ENCODE results near the gene FLRT2. TPM values are rescaled to one million over a fixed set of nuclear protein-coding genes. Genes with fewer than 3 reads are reported as not detected.

Gene FLRT2
- total RNA-seq, 1 experiment from 2014 or later = 23.5 TPM

DNA sequence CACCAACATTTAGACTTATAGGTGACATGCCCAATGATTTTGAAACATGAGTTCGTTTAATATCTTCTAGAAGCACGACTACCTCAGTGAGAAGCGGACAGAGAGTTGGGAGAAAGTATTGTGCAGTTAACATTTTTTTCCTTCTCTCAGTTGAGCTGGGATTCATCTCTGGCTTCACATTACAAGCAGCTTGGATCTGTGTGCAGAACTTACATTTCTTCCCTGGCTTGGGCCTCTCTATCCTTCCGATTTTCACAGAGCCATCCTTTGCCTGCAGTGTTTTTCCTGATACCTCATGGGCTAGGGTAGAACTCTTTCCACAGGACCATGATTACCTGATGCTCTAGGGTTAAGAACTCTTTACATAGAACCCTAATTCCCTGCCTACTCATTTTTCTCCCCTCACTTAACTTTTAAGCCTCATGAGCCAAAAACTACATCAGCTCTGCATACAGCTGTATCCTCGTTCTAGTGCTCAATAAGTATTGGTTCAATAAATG is 86.5 kb downstream of the FLRT2 start:
- no peak overlapping the region for H3K27ac ChIP-seq
- peaks cover 15% of the 10 kb centered on the region; the same call in 1 of the 2 replicates for H3K36me3 ChIP-seq
- no peaks in the 10 kb centered on the region for H3K9me3 ChIP-seq (replicated peaks)
- H3K27me3 ChIP-seq = no peaks in the 10 kb centered on the region
- peaks cover 4% of the 10 kb centered on the region; the same call in 1 of the 2 replicates for H3K4me1 ChIP-seq
- DNase-seq = no peak
- H3K4me3 ChIP-seq = no peak overlapping the region

DNA sequence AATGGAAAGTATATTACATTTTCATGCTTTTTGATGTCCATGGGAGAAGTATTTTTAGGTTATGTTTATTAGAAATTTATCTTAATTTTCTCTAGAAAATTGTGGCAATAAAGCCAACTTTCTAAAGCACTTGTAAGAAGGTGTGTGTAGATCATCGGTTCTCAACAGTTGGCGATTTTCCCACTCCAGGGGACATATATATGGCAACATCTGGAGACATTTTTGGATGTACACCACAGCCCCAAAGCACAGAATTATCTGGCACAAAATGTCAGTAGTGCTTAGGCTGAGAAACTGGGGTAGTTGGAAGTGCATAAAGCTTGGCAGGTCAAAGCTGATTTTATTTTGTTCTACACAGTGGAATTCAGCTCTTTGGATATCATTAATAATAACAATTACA is 86.9 kb downstream of the FLRT2 start:
- Histone ChIP-seq H3K27me3 (no peaks in the 10 kb centered on the region), H3K36me3 (peaks cover 18% of the 10 kb centered on the region), H3K4me3 (no peak overlapping the region), H3K4me1 (peaks cover 4% of the 10 kb centered on the region; the same call in 1 of the 2 replicates), H3K27ac (no peak overlapping the region), H3K9me3 (replicated peaks) (no peaks in the 10 kb centered on the region)
- no peak for DNase-seq

DNA sequence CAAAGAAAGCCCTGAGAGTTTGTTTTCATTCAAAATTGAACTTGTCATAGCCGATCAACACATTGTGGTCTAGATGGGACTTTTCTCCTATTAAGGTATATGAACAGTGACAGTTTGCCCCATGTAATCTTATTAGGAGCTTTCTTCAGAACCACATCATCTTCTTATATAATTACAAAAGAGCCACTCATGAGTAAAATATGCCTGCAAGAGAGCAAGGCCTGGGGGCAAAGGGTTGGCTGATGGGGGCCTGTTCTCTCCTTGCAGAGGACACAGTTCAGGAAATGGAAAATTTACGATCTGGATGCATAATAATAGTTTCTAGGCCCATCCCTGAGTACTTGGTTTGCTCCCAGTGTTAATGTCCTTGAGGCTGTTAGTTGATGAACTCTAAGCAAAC is 87.8 kb downstream of the FLRT2 start:
- no peak overlapping the region for H3K27ac ChIP-seq
- H3K36me3 ChIP-seq = peaks cover 26% of the 10 kb centered on the region

DNA sequence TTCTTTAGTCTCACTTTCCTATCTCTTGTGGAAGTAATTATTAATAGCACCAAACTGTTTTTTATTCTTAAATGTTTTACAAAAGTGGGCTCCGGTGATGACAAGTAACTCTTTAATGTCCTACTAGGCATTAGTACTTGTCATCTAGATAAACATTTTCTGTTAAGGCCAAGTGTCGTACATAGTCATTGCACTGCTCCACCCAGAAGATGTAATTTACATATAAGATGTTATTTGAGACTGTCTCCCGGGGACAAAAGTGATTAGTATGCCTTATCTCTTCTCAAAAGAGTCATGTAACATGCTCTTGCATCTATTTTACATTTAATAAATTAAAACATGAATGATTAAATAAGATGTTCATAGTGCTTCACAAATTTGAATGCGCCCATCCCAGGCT is 88.4 kb downstream of the FLRT2 start:
- Histone ChIP-seq H3K27me3 (no peaks in the 10 kb centered on the region), H3K36me3 (peaks cover 29% of the 10 kb centered on the region), H3K4me1 (peaks cover 4% of the 10 kb centered on the region; the same call in 1 of the 2 replicates), H3K27ac (no peak overlapping the region), H3K4me3 (no peak overlapping the region), H3K9me3 (replicated peaks) (no peaks in the 10 kb centered on the region)
- DNase-seq = no peak

More for the DNA sequence above, 87.8 kb downstream of the FLRT2 start:
- Histone ChIP-seq H3K4me1 (peaks cover 4% of the 10 kb centered on the region; the same call in 1 of the 2 replicates), H3K27me3 (no peaks in the 10 kb centered on the region), H3K4me3 (no peak overlapping the region), H3K9me3 (replicated peaks) (no peaks in the 10 kb centered on the region)
- no peak for DNase-seq

DNA sequence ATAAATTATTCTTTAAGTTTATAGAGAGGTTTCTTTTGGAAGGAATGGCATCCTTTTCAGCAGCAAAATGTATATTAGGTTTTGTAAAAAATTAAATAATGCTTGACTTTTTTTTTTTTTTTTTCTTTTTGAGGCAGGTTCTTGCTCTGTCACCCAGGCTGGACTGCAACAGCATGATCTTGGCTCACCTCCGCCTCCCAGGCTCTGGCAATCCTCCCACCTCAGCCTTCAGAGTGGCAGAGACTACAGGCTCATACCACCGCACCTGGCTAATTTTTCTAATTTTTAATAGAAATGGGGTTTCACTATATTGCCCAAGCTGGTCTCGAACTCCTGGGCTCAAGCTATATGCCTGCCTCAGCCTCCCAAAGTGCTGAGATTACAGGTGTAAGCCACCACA is 89.0 kb downstream of the FLRT2 start:
- Histone ChIP-seq H3K4me1 (peaks cover 4% of the 10 kb centered on the region; the same call in 1 of the 2 replicates), H3K36me3 (peaks cover 32% of the 10 kb centered on the region), H3K9me3 (replicated peaks) (no peaks in the 10 kb centered on the region), H3K27ac (no peak overlapping the region), H3K4me3 (no peak overlapping the region), H3K27me3 (no peaks in the 10 kb centered on the region)
- DNase-seq = no peak

DNA sequence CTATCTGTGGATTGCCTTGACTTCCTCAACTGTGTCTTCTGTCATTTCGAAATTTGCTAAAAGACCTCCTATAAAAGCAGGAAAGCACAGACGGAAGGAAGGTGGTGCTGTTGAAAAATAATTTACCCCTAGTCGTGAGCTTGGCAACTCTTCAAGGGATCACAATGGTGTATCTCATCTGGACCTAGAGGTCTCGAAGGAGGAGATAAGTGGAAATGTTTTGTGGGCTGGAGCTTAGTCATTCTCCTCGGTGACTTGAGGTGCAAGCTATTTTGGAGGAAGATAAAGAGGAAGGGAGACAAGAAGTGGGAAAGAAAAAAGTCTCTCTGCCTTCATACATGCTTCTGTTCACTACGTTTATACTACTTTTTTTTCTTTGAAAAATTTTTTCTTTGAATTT is 89.9 kb downstream of the FLRT2 start:
- Histone ChIP-seq H3K4me3 (no peak overlapping the region), H3K4me1 (peaks cover 4% of the 10 kb centered on the region; the same call in 1 of the 2 replicates), H3K36me3 (peaks cover 32% of the 10 kb centered on the region), H3K27me3 (no peaks in the 10 kb centered on the region), H3K9me3 (replicated peaks) (no peaks in the 10 kb centered on the region), H3K27ac (no peak overlapping the region)
- DNase-seq = no peak

DNA sequence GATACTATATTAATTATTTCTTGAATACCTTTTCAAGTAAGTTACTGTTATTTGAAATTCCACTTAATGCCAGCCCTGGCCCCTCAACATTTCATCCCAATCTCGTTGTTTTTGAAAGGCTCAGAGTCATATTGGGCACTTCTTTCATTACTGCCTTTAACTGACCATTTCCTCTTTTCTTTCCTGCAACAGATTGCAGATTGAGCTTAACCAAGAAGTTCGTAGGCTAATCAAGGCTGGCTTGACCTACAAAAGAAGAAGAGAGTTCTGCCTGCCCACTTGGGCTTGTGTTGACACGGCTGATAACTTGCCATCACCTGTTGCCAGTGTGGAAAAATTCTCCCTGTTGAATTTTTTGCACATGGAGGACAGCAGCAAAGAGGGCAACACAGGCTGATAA is 91.0 kb downstream of the FLRT2 start:
- no peak for DNase-seq
- no peaks in the 10 kb centered on the region for H3K9me3 ChIP-seq (replicated peaks)
- H3K27ac ChIP-seq = no peak overlapping the region
- H3K4me1 ChIP-seq = no peaks in the 10 kb centered on the region
- H3K4me3 ChIP-seq = no peak overlapping the region
- H3K27me3 ChIP-seq = no peaks in the 10 kb centered on the region
- peaks cover 32% of the 10 kb centered on the region for H3K36me3 ChIP-seq

DNA sequence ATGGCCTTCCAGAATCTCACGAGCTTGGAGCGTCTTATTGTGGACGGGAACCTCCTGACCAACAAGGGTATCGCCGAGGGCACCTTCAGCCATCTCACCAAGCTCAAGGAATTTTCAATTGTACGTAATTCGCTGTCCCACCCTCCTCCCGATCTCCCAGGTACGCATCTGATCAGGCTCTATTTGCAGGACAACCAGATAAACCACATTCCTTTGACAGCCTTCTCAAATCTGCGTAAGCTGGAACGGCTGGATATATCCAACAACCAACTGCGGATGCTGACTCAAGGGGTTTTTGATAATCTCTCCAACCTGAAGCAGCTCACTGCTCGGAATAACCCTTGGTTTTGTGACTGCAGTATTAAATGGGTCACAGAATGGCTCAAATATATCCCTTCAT is 92.2 kb downstream of the FLRT2 start:
- H3K4me1 ChIP-seq = no peaks in the 10 kb centered on the region
- H3K27me3 ChIP-seq = no peaks in the 10 kb centered on the region
- H3K9me3 ChIP-seq (replicated peaks) = no peaks in the 10 kb centered on the region

DNA sequence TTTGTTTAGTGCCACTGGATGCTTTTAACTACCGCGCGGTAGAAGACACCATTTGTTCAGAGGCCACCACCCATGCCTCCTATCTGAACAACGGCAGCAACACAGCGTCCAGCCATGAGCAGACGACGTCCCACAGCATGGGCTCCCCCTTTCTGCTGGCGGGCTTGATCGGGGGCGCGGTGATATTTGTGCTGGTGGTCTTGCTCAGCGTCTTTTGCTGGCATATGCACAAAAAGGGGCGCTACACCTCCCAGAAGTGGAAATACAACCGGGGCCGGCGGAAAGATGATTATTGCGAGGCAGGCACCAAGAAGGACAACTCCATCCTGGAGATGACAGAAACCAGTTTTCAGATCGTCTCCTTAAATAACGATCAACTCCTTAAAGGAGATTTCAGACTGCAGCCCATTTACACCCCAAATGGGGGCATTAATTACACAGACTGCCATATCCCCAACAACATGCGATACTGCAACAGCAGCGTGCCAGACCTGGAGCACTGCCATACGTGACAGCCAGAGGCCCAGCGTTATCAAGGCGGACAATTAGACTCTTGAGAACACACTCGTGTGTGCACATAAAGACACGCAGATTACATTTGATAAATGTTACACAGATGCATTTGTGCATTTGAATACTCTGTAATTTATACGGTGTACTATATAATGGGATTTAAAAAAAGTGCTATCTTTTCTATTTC is 93.2 kb downstream of the FLRT2 start:
- Histone ChIP-seq H3K27ac (no peak overlapping the region), H3K9me3 (replicated peaks) (no peaks in the 10 kb centered on the region), H3K4me1 (no peaks in the 10 kb centered on the region), H3K4me3 (no peak overlapping the region), H3K36me3 (peaks cover 27% of the 10 kb centered on the region), H3K27me3 (no peaks in the 10 kb centered on the region)
- no peak for DNase-seq

More for the DNA sequence above, 92.2 kb downstream of the FLRT2 start:
- Histone ChIP-seq H3K27ac (no peak overlapping the region), H3K36me3 (peaks cover 29% of the 10 kb centered on the region), H3K4me3 (no peak overlapping the region)
- no peak for DNase-seq

DNA sequence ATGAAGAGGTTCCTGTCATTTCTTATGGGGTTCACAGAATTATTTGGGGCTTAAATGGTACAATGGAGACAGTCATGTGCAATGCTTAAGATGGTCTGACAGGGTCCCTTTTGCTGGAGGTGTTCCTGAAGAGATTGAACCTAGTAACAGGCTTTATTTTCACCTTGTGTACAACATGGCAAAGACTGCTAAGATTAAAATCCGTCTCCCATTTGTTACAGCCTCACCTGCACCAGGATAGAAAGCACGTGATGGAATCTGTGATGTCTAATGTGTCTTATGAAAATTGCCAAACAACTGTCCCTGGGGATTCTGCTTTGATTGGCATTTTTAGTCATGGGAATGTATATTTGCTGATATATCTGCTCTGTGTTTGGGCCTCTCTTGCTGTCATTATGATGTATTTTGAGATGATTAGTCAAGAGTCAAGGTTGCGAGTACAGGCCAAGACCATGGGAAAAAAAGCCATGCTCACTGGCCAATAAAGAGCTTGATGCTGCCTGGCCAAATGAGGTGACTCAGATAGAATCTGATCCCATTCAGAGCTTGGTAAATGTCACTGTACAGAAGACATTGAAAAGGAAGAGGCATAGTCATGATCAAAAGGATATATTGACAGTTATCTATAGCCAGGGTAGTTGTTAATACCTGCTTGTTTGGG is 96.1 kb downstream of the FLRT2 start:
- Histone ChIP-seq H3K9me3 (replicated peaks) (no peaks in the 10 kb centered on the region), H3K4me1 (no peaks in the 10 kb centered on the region), H3K27me3 (no peaks in the 10 kb centered on the region), H3K4me3 (no peak overlapping the region), H3K27ac (no peak overlapping the region), H3K36me3 (peaks cover 20% of the 10 kb centered on the region)
- no peak for DNase-seq

DNA sequence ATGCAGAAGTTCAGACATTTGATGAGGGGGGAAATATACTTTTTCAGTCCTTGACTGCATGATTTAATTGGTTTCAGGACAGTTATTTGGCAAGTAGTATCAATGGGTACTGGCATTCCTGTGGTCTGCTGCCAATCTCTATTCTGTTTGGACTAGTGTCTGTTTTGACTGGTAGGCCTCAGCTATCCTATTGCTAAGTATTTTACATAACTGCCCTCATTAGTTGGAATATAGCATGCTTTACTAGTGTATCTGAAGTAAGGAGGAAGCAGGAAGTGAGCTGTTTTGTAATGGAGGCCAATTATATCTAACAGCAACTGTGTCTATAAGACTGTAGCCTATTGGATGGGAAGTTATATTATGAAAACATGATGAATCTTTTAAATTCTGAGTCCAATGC is 104.3 kb downstream of the FLRT2 start:
- peak in 1 of 2 experiments; percentile 8 for DNase-seq

DNA sequence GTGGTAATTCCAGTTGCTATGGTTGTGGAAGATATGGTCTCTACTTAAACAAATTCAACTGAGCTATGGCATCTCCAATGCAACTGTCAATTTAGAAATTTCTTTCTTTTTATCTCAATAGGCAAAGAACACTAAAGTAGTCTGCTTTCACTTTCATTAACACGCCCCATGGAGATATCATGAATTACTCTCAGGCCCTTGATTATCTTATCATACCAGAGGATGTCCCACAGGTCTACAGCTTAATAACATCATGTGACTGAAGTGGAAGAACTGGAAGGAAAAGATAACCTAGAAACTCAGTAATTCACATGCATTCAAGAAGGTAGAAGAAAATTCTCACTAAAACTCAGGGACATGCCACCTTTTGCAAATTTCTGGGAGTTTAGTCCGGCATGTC is 114.3 kb downstream of the FLRT2 start:
- no peak overlapping the region for H3K27ac ChIP-seq
- no peaks in the 10 kb centered on the region; the same call in 1 of the 2 replicates for H3K4me1 ChIP-seq

More for the DNA sequence above, 104.3 kb downstream of the FLRT2 start:
- Histone ChIP-seq H3K9me3 (replicated peaks) (no peaks in the 10 kb centered on the region), H3K27ac (no peak overlapping the region), H3K4me1 (no peaks in the 10 kb centered on the region), H3K27me3 (no peaks in the 10 kb centered on the region), H3K36me3 (no peaks in the 10 kb centered on the region), H3K4me3 (no peak overlapping the region)

DNA sequence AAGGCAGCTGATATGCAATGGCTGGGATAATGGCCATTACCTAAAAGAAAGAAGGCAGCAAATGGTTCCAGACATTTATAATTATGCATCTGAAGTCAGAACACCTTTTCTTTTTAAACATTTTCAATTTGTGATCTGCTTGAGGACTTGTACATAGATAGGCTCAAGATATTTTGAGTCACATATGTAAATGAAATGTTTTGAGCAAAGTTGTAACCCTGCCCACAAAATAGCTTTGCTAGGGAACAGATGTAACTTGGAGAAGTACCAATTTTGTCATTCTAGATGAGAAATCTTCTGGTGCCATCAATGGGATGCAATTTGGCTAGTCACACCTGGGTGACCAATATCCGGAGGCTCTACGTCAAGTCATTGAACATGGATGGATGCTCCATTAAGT is 123.1 kb downstream of the FLRT2 start:
- no peaks in the 10 kb centered on the region for H3K36me3 ChIP-seq
- H3K4me3 ChIP-seq = no peak overlapping the region
- no peak overlapping the region for H3K27ac ChIP-seq

More for the DNA sequence above, 114.3 kb downstream of the FLRT2 start:
- Histone ChIP-seq H3K9me3 (replicated peaks) (no peaks in the 10 kb centered on the region), H3K36me3 (no peaks in the 10 kb centered on the region), H3K27me3 (no peaks in the 10 kb centered on the region), H3K4me3 (no peak overlapping the region)
- no peak for DNase-seq

DNA sequence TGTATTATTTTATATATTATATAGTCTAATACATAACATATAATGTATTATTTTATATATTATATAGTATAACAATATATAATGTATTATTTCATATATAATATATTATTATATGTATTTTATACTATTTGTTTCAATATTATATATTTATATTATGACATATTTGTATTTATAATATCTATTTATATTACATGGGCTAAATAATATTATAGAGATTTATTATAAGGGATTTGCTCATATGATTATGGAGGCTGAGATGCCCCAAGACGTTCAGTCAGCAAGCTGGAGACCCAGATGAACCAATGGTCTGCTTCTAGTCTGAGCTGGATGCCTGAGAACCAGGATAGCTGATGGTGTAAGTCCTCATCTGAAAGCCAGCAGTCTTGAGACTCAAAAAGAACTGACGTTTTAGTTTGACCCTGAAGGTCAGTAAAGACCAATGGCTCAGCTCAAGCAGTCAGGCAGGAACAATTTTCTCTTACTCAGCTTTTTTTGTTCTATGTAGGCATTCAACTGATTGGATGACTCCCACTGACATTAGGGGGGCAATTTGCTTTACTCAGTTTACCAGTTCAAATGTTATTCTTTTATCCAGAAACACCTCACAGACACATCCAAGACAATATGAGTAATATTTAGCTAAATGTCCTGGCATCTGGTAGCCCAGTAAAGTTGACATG is 130.4 kb downstream of the FLRT2 start:
- Histone ChIP-seq H3K36me3 (no peaks in the 10 kb centered on the region), H3K4me3 (no peak overlapping the region), H3K9me3 (replicated peaks) (no peaks in the 10 kb centered on the region), H3K27me3 (no peaks in the 10 kb centered on the region), H3K4me1 (no peaks in the 10 kb centered on the region), H3K27ac (no peak overlapping the region)
- DNase-seq = no peak

More for the DNA sequence above, 123.1 kb downstream of the FLRT2 start:
- Histone ChIP-seq H3K27me3 (no peaks in the 10 kb centered on the region; the same call in 1 of the 2 replicates), H3K4me1 (no peaks in the 10 kb centered on the region), H3K9me3 (replicated peaks) (no peaks in the 10 kb centered on the region)
- DNase-seq = no peak

DNA sequence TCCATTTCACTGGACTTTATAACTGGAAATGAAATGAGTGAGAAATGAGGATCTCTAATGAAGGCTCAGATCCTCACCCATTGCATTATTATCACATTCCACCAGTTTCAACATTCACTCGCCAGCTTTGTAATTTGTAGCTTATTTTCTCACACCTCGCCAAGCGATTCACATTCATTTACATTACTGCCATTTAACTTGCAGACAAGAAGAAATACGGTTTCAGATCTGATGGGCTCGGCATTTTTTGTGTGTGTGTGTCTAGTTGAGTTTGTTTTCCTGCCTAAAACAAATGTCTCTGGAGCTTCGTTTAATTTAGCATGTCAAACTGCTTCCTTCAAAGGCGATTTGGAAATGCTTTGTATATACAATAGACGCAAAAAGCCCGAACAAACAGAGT is 132.2 kb downstream of the FLRT2 start:
- no peak overlapping the region for H3K27ac ChIP-seq
- H3K9me3 ChIP-seq (replicated peaks) = no peaks in the 10 kb centered on the region
- H3K36me3 ChIP-seq = no peaks in the 10 kb centered on the region

More for the DNA sequence above, 132.2 kb downstream of the FLRT2 start:
- DNase-seq = no peak
- Histone ChIP-seq H3K4me3 (no peak overlapping the region), H3K4me1 (no peaks in the 10 kb centered on the region), H3K27me3 (no peaks in the 10 kb centered on the region)
